ENCODE results near the gene AGPS. TPM values are rescaled to one million over a fixed set of nuclear protein-coding genes. Genes with fewer than 3 reads are reported as not detected.
"Not testable (repeated sequence)": the region's sequence is repeated elsewhere in the genome, so short reads cannot be mapped to it uniquely, and the experiment has no call there.

Gene AGPS
- total RNA-seq, 1 experiment from 2014 or later: 60.9 TPM

- H4K8ac ChIP-seq (replicated peaks; ENCODE audit: insufficient read length, low read depth, low read length): no peak overlapping the region
- H2BK120ac ChIP-seq (ENCODE audit: low read depth, low read length, poor library complexity, severe bottlenecking): no peak overlapping the region
- WGBS (ENCODE audit: extremely low coverage, insufficient read length, low lambda C conversion rate): no CpG with 5 or more reads among the region's 3 CpGs
- no peak overlapping the region for H2AK5ac ChIP-seq (ENCODE audit: insufficient read length, low read length)
- no peaks in the 10 kb centered on the region for H3K4me1 ChIP-seq (ENCODE audit: insufficient read depth, low read length)
- H3K56ac ChIP-seq (ENCODE audit: insufficient read length, low read depth, low read length): no peak overlapping the region
- H3K23ac ChIP-seq (ENCODE audit: insufficient read length, low read depth, low read length): no peak overlapping the region
- no peaks in the 10 kb centered on the region for H3K79me1 ChIP-seq (ENCODE audit: insufficient read depth, low read depth, low read length, poor library complexity, severe bottlenecking)
- H2BK12ac ChIP-seq (ENCODE audit: insufficient read length, low read depth, low read length): no peak overlapping the region
- H3K4me2 ChIP-seq (ENCODE audit: insufficient read depth, insufficient read length, low read length): no peak overlapping the region
- no peak overlapping the region for H2BK5ac ChIP-seq (ENCODE audit: insufficient read length, low read length)
- H3K9me3 ChIP-seq (ENCODE audit: control insufficient read depth, low read depth, low read length): no peaks in the 10 kb centered on the region
- H3K36me3 Mint-ChIP-seq (ENCODE audit: insufficient read depth in 1 of 3, low read depth in 3 of 3): peaks cover 31 to 46% (median 36%) of the 10 kb centered on the region in 3 experiments
- H2AFZ ChIP-seq (ENCODE audit: low read length): no peak overlapping the region
- H3K14ac ChIP-seq (ENCODE audit: insufficient read depth, low read length): no peak overlapping the region
- H3K18ac ChIP-seq (ENCODE audit: insufficient read length, low read depth, low read length): no peak overlapping the region
- no peak for DNase-seq
- no peak overlapping the region for H2BK15ac ChIP-seq (ENCODE audit: low read depth, low read length)
- H3K27ac Mint-ChIP-seq: peak overlapping the region in 1 of 3 experiments; percentile 55; a peak in 2 of 7 replicates
- peaks cover 0 to 11% of the 10 kb centered on the region in 2 experiments; a peak in 4 of 5 replicates for H3K9me3 Mint-ChIP-seq
- H2BK20ac ChIP-seq (ENCODE audit: low read depth, low read length, poor library complexity, severe bottlenecking): no peak overlapping the region
- TF ChIP-seq, protein P1, sequence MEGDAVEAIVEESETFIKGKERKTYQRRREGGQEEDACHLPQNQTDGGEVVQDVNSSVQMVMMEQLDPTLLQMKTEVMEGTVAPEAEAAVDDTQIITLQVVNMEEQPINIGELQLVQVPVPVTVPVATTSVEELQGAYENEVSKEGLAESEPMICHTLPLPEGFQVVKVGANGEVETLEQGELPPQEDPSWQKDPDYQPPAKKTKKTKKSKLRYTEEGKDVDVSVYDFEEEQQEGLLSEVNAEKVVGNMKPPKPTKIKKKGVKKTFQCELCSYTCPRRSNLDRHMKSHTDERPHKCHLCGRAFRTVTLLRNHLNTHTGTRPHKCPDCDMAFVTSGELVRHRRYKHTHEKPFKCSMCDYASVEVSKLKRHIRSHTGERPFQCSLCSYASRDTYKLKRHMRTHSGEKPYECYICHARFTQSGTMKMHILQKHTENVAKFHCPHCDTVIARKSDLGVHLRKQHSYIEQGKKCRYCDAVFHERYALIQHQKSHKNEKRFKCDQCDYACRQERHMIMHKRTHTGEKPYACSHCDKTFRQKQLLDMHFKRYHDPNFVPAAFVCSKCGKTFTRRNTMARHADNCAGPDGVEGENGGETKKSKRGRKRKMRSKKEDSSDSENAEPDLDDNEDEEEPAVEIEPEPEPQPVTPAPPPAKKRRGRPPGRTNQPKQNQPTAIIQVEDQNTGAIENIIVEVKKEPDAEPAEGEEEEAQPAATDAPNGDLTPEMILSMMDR (conservative IDR thresholded peaks at IDR 0.05): no peak
- no peaks in the 10 kb centered on the region for H3K4me1 Mint-ChIP-seq
- no peak overlapping the region for H3K4ac ChIP-seq (ENCODE audit: low read depth, low read length)
- H3T11ph ChIP-seq (ENCODE audit: low read length): no peak overlapping the region
- H3K79me2 ChIP-seq (ENCODE audit: insufficient read depth, low read length): no peaks in the 10 kb centered on the region
- H4K91ac ChIP-seq (ENCODE audit: insufficient read length, low read depth, low read length): no peak overlapping the region
- no peak overlapping the region for H3K4me3 Mint-ChIP-seq
- no peak overlapping the region for H3K9ac ChIP-seq (ENCODE audit: extremely low read depth, insufficient read length, low read length)
- H4K20me1 ChIP-seq (ENCODE audit: control insufficient read depth, insufficient read depth, insufficient read length): no peaks in the 10 kb centered on the region
- H3K27ac ChIP-seq (ENCODE audit: insufficient read length, low read depth, low read length): no peak overlapping the region
- no peaks in the 10 kb centered on the region for H3K23me2 ChIP-seq (ENCODE audit: insufficient read length, low read depth, low read length, poor library complexity, severe bottlenecking)
- no peaks in the 10 kb centered on the region for H3K27me3 Mint-ChIP-seq (ENCODE audit: low read depth)
- H4K5ac ChIP-seq (ENCODE audit: insufficient read length, low read depth, low read length): no peak overlapping the region
- no peaks in the 10 kb centered on the region for H3K27me3 ChIP-seq (ENCODE audit: insufficient read depth, low read length)
These were observed 62.6 kb downstream of the AGPS start for GRCh38 chr2:177455187-177455586.

GRCh38 chr2:177459756-177460155 lies 67.2 kb downstream of the AGPS start:
- not testable (repeated sequence) for H2BK15ac ChIP-seq (ENCODE audit: low read depth, low read length); H2AFZ ChIP-seq (ENCODE audit: low read length); H4K91ac ChIP-seq (ENCODE audit: insufficient read length, low read depth, low read length); H3K23me2 ChIP-seq (ENCODE audit: insufficient read length, low read depth, low read length, poor library complexity, severe bottlenecking); H3K27ac Mint-ChIP-seq; H3K4me1 Mint-ChIP-seq; H2BK120ac ChIP-seq (ENCODE audit: low read depth, low read length, poor library complexity, severe bottlenecking); H3K18ac ChIP-seq (ENCODE audit: insufficient read length, low read depth, low read length); H2BK12ac ChIP-seq (ENCODE audit: insufficient read length, low read depth, low read length); H4K8ac ChIP-seq (replicated peaks; ENCODE audit: insufficient read length, low read depth, low read length); H3K4ac ChIP-seq (ENCODE audit: low read depth, low read length); H4K5ac ChIP-seq (ENCODE audit: insufficient read length, low read depth, low read length); H2AK5ac ChIP-seq (ENCODE audit: insufficient read length, low read length); H3K56ac ChIP-seq (ENCODE audit: insufficient read length, low read depth, low read length); H3K9ac ChIP-seq (ENCODE audit: extremely low read depth, insufficient read length, low read length); H3K4me2 ChIP-seq (ENCODE audit: insufficient read depth, insufficient read length, low read length); DNase-seq; H2BK20ac ChIP-seq (ENCODE audit: low read depth, low read length, poor library complexity, severe bottlenecking); H4K20me1 ChIP-seq (ENCODE audit: control insufficient read depth, insufficient read depth, insufficient read length); H3K27me3 ChIP-seq (ENCODE audit: insufficient read depth, low read length); H3K23ac ChIP-seq (ENCODE audit: insufficient read length, low read depth, low read length); H3K9me3 ChIP-seq (ENCODE audit: control insufficient read depth, low read depth, low read length); H3K79me1 ChIP-seq (ENCODE audit: insufficient read depth, low read depth, low read length, poor library complexity, severe bottlenecking); H3K79me2 ChIP-seq (ENCODE audit: insufficient read depth, low read length); H2BK5ac ChIP-seq (ENCODE audit: insufficient read length, low read length); H3K14ac ChIP-seq (ENCODE audit: insufficient read depth, low read length); H3K4me3 Mint-ChIP-seq; H3K27ac ChIP-seq (ENCODE audit: insufficient read length, low read depth, low read length); H3T11ph ChIP-seq (ENCODE audit: low read length); H3K27me3 Mint-ChIP-seq (ENCODE audit: low read depth); H3K4me1 ChIP-seq (ENCODE audit: insufficient read depth, low read length)
- Mint-ChIP-seq H3K36me3 (ENCODE audit: insufficient read depth in 1 of 3, low read depth in 3 of 3) (peaks cover 35 to 54% (median 43%) of the 10 kb centered on the region in 3 experiments), H3K9me3 (peaks cover 0 to 11% of the 10 kb centered on the region in 2 experiments; a peak in 4 of 5 replicates)
- no CpG with 5 or more reads among the region's 1 CpG for WGBS (ENCODE audit: extremely low coverage, insufficient read length, low lambda C conversion rate)
